Ascending aorta (tissue), 2 donors: ENCODE data around the gene TEX30. TPM values are rescaled to one million over a fixed set of nuclear protein-coding genes. Genes with fewer than 3 reads are reported as not detected.

Experiments
- DNase-seq, 2 donors: peaks; one replicate each; pipeline ENCODE4 v3.0.0-alpha.2; 2019; ENCODE audit warnings: low spot score in 2 of 2
- H3K27ac ChIP-seq, 2 donors: fragments of 200-600 bp; sonication (generic); one replicate each; pipeline ENCODE4 v1.5.1; 2016 to 2017; ENCODE audit warnings: mild to moderate bottlenecking in 1 of 2
- H3K27me3 ChIP-seq: fragments of 200-600 bp; sonication (generic); one replicate; pipeline ENCODE4 v1.5.1; 2017
- H3K36me3 ChIP-seq, 2 donors: fragments of 200-600 bp; sonication (generic); one replicate each; pipeline ENCODE4 v1.5.1; 2016
- H3K4me1 ChIP-seq, 2 donors: fragments of 200-600 bp; sonication (generic); one replicate each; pipeline ENCODE4 v1.5.1; 2016 to 2017; ENCODE audit warnings: mild to moderate bottlenecking in 1 of 2
- H3K4me3 ChIP-seq, 2 donors: fragments of 200-600 bp; sonication (generic); one replicate each; pipeline ENCODE4 v1.5.1; 2016 to 2017; ENCODE audit warnings: mild to moderate bottlenecking in 1 of 2
- H3K9me3 ChIP-seq, 2 donors: fragments of 200-600 bp; sonication (generic); one replicate each; pipeline ENCODE4 v1.5.1; 2016
- CTCF ChIP-seq, 3 experiments: fragments of 200-600 bp in 2 of 3; fragments of 450-650 bp in 1 of 3; sonication (generic) in 2 of 3; IDR thresholded peaks; one replicate each; pipeline ENCODE4 v1.5.1; 2016 to 2019; ENCODE audit warnings: antibody characterized with exemption in 3 of 3, mild to moderate bottlenecking in 1 of 3, moderate library complexity in 1 of 3
- intact Hi-C: fragments of 100-400 bp; cut with DNase I; formaldehyde crosslinking; loops from one replicate; pipeline ENCODE4 v1.15.1; 2023
- total RNA-seq: library from RNA; depleted of rRNA; stranded (reverse); fragments of >200 nt; gene quantifications from one replicate; pipeline ENCODE4 v1.1.0, GENCODE V29; 2016

Gene TEX30
- total RNA-seq, result 1.4 TPM

- DNase-seq, result peak; percentile 38 to 91
- peaks cover 4 to 9% of the 10 kb centered on the region in 2 donors for H3K4me1 ChIP-seq
- H3K4me3 ChIP-seq, result peak within 1 kb of the TSS; percentile 68 to 84
- no peaks in the 10 kb centered on the region for H3K9me3 ChIP-seq
- H3K27ac ChIP-seq, result peak within 1 kb of the TSS; percentile 82 to 87
- peak in 1 of 3 experiments; percentile 10 for TF ChIP-seq CTCF (IDR thresholded peaks at IDR 0.05)
- no peaks in the 10 kb centered on the region for H3K27me3 ChIP-seq
- intact Hi-C loops, result loop anchor here (1.0 to 10.0 kb wide), 4 partner anchors 27 to 379 kb away; partner anchors contain the start of gene TPP2
- no peaks in the 10 kb centered on the region for H3K36me3 ChIP-seq
These were observed at the start of gene TEX30 for GRCh38 chr13:102773441-102774213. Gene TEX30 (minus strand): TSS chr13:102773786. CDS start chr13:102770026, 3,760 bp downstream.

GRCh38 chr13:102817907-102818306, 44.3 kb upstream of the TEX30 start:
- Histone ChIP-seq H3K36me3 (peaks cover 22 to 30% of the 10 kb centered on the region in 2 donors), H3K4me1 (no peaks in the 10 kb centered on the region), H3K4me3 (no peak overlapping the region), H3K27ac (no peak overlapping the region), H3K9me3 (no peaks in the 10 kb centered on the region), H3K27me3 (no peaks in the 10 kb centered on the region)
- no peak for DNase-seq
- no peak for TF ChIP-seq CTCF (IDR thresholded peaks at IDR 0.05)
- intact Hi-C loops, result no loop called here

DNA sequence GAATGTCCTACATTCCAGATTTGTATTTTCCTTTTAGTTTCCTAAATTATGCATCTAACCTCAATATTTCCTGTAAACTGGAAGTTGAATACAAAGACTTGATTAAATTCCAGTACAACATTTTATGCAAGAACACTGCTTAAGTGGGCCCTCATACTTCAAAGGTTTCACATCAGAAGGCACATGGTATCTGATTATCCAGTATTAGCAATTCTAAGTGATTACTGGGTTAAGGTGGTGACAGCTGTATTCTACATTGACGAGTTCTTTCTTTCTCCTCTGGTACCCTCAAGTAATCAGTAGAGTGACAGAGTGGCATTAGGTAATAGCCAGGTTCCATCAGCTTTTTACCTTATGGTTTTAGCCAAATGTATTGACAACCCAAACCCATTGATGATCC, 43.7 kb upstream of the TEX30 start:
- H3K36me3 ChIP-seq, result peaks cover 17 to 23% of the 10 kb centered on the region in 2 donors
- TF ChIP-seq CTCF (IDR thresholded peaks at IDR 0.05), result no peak
- H3K9me3 ChIP-seq, result no peaks in the 10 kb centered on the region
- intact Hi-C loops, result no loop called here
- H3K4me3 ChIP-seq, result no peak overlapping the region
- no peaks in the 10 kb centered on the region for H3K4me1 ChIP-seq
- H3K27ac ChIP-seq, result no peak overlapping the region
- no peaks in the 10 kb centered on the region for H3K27me3 ChIP-seq
- DNase-seq, result no peak

GRCh38 chr13:102816708-102817107, 43.1 kb upstream of the TEX30 start:
- peaks cover 0 to under 1% of the 10 kb centered on the region in 2 donors for H3K9me3 ChIP-seq
- TF ChIP-seq CTCF (IDR thresholded peaks at IDR 0.05), result no peak
- H3K4me1 ChIP-seq, result no peaks in the 10 kb centered on the region
- no peak overlapping the region for H3K4me3 ChIP-seq
- no peaks in the 10 kb centered on the region for H3K27me3 ChIP-seq
- intact Hi-C loops, result no loop called here
- H3K36me3 ChIP-seq, result peaks cover 16 to 18% of the 10 kb centered on the region in 2 donors
- no peak for DNase-seq
- H3K27ac ChIP-seq, result no peak overlapping the region

DNA sequence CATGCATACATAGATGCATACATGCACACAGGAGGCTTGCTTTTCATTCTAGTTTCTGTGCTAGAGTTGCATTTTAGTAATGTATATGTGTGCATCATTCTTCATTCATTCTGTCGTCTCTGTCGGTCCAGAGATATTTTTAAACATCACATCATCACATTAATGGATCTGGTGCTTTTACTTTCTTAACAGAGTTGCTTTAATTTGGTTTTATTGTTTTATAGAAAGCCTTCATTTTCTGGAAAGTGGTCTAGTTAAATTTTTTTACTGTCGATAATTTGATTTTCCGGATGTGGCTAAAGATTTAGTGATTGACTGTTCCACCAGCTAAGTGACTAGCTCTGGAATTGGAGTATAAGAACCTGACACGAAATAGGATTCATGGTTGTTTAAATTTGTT, 42.2 kb upstream of the TEX30 start:
- no peak for TF ChIP-seq CTCF (IDR thresholded peaks at IDR 0.05)
- H3K9me3 ChIP-seq, result peaks cover 0 to 9% of the 10 kb centered on the region in 2 donors
- no peak overlapping the region for H3K4me3 ChIP-seq
- intact Hi-C loops, result no loop called here
- H3K27me3 ChIP-seq, result no peaks in the 10 kb centered on the region
- H3K4me1 ChIP-seq, result no peaks in the 10 kb centered on the region
- no peak overlapping the region for H3K27ac ChIP-seq
- DNase-seq, result no peak
- H3K36me3 ChIP-seq, result peaks cover 7 to 15% of the 10 kb centered on the region in 2 donors
